Measurements from ENCODE around the gene PNMA8B.

DNA sequence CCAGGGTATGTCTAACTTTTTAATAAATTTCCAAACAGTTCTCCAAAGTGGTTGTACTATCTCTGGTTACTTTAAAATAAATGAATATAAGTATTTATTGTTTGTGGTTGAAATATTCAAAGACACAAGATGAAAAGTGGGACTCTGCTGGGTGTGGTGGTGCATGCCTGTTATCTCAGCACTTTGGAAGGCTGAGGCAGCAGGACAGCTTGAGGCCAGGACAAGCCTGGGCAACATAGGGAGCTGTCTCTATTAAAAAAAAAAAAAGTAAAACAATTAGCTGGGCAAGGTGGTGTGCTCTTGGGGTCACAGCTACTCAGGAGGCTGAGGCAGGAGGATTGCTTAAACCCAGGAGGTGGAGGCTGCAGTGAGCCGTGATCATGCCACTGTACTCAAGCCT, 34.7 kb downstream of the PNMA8B start:
- TF ChIP-seq, protein P1, sequence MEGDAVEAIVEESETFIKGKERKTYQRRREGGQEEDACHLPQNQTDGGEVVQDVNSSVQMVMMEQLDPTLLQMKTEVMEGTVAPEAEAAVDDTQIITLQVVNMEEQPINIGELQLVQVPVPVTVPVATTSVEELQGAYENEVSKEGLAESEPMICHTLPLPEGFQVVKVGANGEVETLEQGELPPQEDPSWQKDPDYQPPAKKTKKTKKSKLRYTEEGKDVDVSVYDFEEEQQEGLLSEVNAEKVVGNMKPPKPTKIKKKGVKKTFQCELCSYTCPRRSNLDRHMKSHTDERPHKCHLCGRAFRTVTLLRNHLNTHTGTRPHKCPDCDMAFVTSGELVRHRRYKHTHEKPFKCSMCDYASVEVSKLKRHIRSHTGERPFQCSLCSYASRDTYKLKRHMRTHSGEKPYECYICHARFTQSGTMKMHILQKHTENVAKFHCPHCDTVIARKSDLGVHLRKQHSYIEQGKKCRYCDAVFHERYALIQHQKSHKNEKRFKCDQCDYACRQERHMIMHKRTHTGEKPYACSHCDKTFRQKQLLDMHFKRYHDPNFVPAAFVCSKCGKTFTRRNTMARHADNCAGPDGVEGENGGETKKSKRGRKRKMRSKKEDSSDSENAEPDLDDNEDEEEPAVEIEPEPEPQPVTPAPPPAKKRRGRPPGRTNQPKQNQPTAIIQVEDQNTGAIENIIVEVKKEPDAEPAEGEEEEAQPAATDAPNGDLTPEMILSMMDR (IDR thresholded peaks at IDR 0.05): no peak
- TF ChIP-seq POLR2AphosphoS5 (IDR thresholded peaks at IDR 0.05): no peak
- no peak for TF ChIP-seq POLR2A (IDR thresholded peaks at IDR 0.05)
